Parathyroid adenoma (tissue), 2 donors: ENCODE measurements around the gene ZNF276.

ENCODE experiments used
- H2AFZ ChIP-seq: fragments of 300-600 bp; sonication (generic); one replicate; pipeline ENCODE4 v1.7.0; 2017; ENCODE audit warnings: antibody characterized with exemption, mild to moderate bottlenecking
- H3K27ac ChIP-seq: fragments of 300-600 bp; sonication (generic); one replicate; pipeline ENCODE4 v1.7.0; 2017
- H3K27me3 ChIP-seq: fragments of 300-600 bp; sonication (generic); one replicate; pipeline ENCODE4 v1.7.0; 2017; ENCODE audit warnings: low read length; ENCODE audit not compliant: control insufficient read depth, insufficient read depth
- H3K36me3 ChIP-seq: fragments of 300-600 bp; sonication (generic); one replicate; pipeline ENCODE4 v1.7.0; 2017; ENCODE audit warnings: low read length; ENCODE audit not compliant: control insufficient read depth, insufficient read depth
- H3K4me1 ChIP-seq: fragments of 300-600 bp; sonication (generic); one replicate; pipeline ENCODE4 v1.7.0; 2017; ENCODE audit warnings: control low read depth
- H3K4me2 ChIP-seq: fragments of 300-600 bp; sonication (generic); one replicate; pipeline ENCODE4 v1.7.0; 2017; ENCODE audit warnings: low read length
- H3K4me3 ChIP-seq: fragments of 300-600 bp; sonication (generic); one replicate; pipeline ENCODE4 v1.7.0; 2017; ENCODE audit warnings: low read depth, low read length
- H3K79me2 ChIP-seq: fragments of 300-600 bp; sonication (generic); one replicate; pipeline ENCODE4 v1.7.0; 2017; ENCODE audit warnings: control low read depth
- H3K9ac ChIP-seq: fragments of 300-600 bp; sonication (generic); one replicate; pipeline ENCODE4 v1.7.0; 2017; ENCODE audit warnings: mild to moderate bottlenecking
- H3K9me3 ChIP-seq: fragments of 300-600 bp; sonication (generic); one replicate; pipeline ENCODE4 v1.7.0; 2017; ENCODE audit warnings: low read length; ENCODE audit not compliant: control insufficient read depth
- TF ChIP-seq, protein P1 (sequence below): fragments of 300-600 bp; sonication (generic); IDR thresholded peaks from one replicate; pipeline ENCODE4 v1.7.0; 2017; ENCODE audit warnings: antibody characterized with exemption, mild to moderate bottlenecking
- donor health status: primary hyperparathyroidism.

ZNF276 gene

DNA sequence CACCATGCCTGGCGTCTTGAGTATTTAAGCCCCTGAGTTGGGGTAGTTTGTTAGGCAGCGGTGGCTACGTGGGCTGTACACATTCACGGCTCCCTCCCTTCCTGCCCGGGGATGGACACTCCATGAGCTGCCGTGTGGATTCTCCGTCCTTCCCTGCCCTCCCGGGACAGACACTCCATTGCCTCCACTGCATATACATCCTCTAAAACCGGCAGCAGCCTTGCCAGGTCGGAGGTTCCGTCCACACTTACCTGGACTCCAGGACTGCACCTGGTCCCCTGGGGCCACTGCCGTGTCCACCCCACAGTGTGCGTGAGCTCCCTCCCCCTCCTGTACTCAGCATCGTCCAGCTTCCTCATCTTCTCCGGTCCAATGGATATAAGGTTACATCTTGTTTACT is 16.3 kb upstream of the ZNF276 start:
- no peak overlapping the region for H3K4me3 ChIP-seq
- peaks cover 8% of the 10 kb centered on the region for H3K4me1 ChIP-seq
- no peaks in the 10 kb centered on the region for H3K9me3 ChIP-seq
- H2AFZ ChIP-seq: no peak overlapping the region
- no peaks in the 10 kb centered on the region for H3K27me3 ChIP-seq
- no peaks in the 10 kb centered on the region for H3K36me3 ChIP-seq
- no peak overlapping the region for H3K9ac ChIP-seq
- TF ChIP-seq, protein P1, sequence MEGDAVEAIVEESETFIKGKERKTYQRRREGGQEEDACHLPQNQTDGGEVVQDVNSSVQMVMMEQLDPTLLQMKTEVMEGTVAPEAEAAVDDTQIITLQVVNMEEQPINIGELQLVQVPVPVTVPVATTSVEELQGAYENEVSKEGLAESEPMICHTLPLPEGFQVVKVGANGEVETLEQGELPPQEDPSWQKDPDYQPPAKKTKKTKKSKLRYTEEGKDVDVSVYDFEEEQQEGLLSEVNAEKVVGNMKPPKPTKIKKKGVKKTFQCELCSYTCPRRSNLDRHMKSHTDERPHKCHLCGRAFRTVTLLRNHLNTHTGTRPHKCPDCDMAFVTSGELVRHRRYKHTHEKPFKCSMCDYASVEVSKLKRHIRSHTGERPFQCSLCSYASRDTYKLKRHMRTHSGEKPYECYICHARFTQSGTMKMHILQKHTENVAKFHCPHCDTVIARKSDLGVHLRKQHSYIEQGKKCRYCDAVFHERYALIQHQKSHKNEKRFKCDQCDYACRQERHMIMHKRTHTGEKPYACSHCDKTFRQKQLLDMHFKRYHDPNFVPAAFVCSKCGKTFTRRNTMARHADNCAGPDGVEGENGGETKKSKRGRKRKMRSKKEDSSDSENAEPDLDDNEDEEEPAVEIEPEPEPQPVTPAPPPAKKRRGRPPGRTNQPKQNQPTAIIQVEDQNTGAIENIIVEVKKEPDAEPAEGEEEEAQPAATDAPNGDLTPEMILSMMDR: no peak
- no peak overlapping the region for H3K27ac ChIP-seq
- no peak overlapping the region for H3K4me2 ChIP-seq
- H3K79me2 ChIP-seq: no peaks in the 10 kb centered on the region

DNA sequence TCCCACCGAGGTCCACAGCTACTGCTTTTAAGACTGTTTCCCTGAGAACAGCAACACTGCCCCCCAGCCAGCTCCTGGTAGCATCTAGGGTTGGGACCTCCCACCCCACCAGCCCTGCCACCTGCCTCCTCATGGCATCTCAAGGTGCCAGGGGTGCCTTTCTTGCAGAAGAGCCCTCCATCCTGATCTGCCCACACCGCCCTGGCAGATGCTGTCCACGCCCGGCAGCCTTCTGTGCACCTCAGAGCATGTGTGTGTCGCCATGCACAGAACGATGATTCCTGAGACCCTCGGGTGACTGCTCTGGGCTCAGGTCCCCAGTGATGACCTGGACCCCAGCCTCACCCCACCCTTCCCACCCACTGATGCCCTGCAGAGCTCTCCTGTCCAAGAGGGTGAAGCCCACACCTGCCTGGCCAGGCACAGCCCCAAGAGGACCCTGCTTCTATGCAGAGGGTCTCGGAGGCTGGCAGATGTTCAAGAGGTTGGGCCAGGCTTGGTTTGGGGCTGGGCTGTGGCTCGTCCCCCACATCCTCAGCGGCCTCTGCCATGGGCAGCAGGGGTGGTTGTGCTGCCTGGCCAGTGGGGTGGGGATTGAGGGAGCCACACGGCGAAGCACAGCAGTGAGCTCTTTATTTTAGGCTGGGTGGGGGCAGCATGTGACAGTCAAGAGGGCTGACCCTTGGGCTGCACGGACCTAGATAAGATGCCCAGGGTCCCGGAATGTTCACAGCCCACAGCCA is 14.6 kb upstream of the ZNF276 start:
- H3K36me3 ChIP-seq: no peaks in the 10 kb centered on the region
- TF ChIP-seq, protein P1: no peak
- H2AFZ ChIP-seq: no peak overlapping the region
- no peaks in the 10 kb centered on the region for H3K27me3 ChIP-seq
- H3K27ac ChIP-seq: no peak overlapping the region
- H3K4me2 ChIP-seq: no peak overlapping the region
- no peak overlapping the region for H3K4me3 ChIP-seq
- peaks cover 2% of the 10 kb centered on the region for H3K4me1 ChIP-seq
- H3K79me2 ChIP-seq: no peaks in the 10 kb centered on the region
- H3K9me3 ChIP-seq: no peaks in the 10 kb centered on the region
- no peak overlapping the region for H3K9ac ChIP-seq

DNA sequence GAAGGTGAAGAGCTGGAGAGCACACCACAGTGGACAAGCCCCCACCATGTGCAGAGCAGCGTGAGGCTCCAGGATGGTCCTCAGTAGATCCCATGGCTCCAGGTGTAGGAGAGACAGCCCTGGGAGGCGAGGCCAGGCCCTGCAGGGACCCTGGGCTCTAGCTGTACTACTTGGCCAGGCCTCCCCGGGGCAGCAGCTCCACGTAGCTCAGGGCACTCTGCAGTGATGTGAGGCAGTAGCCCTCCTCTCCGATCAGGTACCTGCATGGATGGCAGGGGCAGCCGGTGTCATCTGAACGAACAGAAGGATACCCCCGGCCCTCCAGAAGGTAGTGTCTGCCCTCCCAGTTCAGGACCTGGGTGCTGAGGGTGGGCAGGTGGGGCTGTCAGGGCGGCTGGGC is 13.6 kb upstream of the ZNF276 start:
- TF ChIP-seq, protein P1: no peak
- Histone ChIP-seq H3K9me3 (no peaks in the 10 kb centered on the region), H3K79me2 (no peaks in the 10 kb centered on the region), H3K4me1 (peaks cover 2% of the 10 kb centered on the region), H3K4me2 (no peak overlapping the region), H2AFZ (no peak overlapping the region), H3K27me3 (no peaks in the 10 kb centered on the region), H3K4me3 (no peak overlapping the region), H3K27ac (no peak overlapping the region), H3K36me3 (no peaks in the 10 kb centered on the region), H3K9ac (no peak overlapping the region)

DNA sequence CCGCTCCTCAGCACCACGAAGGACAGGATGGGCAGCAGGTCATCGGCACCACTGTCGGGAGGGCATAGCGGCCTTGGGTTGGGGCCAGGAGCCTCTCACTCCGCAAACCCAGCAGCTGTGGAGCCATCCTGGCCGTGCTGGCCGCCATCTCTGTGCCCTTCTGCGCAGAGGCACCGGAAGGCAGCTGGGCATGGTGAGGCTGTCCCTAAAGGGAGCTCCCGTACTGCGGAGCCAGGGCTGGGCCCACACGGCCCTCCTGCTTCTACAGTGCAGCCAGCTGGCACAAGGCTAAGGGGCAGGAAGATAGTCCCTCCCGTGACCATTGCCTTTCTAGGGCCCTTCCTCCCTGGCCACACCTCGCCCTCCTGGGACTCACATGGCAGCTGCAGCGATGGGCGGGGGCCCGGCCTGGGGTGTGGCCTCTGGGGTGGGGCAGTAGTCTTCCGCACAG is 12.8 kb upstream of the ZNF276 start:
- H3K9ac ChIP-seq: no peak overlapping the region

More for the DNA sequence above, 12.8 kb upstream of the ZNF276 start:
- Histone ChIP-seq H3K4me1 (peaks cover 2% of the 10 kb centered on the region), H3K27ac (no peak overlapping the region), H3K4me2 (no peak overlapping the region), H2AFZ (no peak overlapping the region), H3K79me2 (no peaks in the 10 kb centered on the region), H3K36me3 (no peaks in the 10 kb centered on the region), H3K27me3 (no peaks in the 10 kb centered on the region), H3K9me3 (no peaks in the 10 kb centered on the region), H3K4me3 (no peak overlapping the region)
- TF ChIP-seq, protein P1: no peak
